ENCODE data around the gene AADACL4. TPM values are rescaled to one million over a fixed set of nuclear protein-coding genes. Genes with fewer than 3 reads are reported as not detected.

AADACL4 gene
- total and polyA plus RNA-seq, 2 experiments from 2014 or later: not detected

DNA sequence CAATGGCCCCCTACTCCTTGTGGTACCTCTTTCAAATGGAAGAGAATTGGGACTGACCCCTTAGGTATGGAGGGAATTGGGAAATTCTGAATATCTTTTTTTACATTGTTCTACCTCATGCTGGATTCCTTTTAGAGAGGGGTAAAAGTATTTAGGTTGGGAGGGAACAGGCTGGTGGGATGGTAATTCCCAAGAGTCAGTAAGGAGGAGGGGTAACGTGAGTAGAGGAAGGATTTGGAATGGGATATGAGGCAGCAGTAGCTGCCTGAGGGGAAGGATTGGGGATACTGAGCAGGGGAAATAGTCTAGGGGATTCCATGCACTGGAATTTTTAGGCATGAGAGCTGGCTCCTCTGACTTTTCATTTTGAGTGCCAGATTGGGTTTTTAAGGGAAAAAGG lies 68.2 kb downstream of the AADACL4 start:
- H3K79me2 ChIP-seq (replicated peaks; ENCODE audit: insufficient read depth): no peaks in the 10 kb centered on the region
- H3K36me3 ChIP-seq (ENCODE audit: insufficient read depth): no peaks in the 10 kb centered on the region
- no peak overlapping the region for H2AFZ ChIP-seq
- H4K20me1 ChIP-seq (replicated peaks; ENCODE audit: insufficient read depth): no peaks in the 10 kb centered on the region
- H3K27ac ChIP-seq (ENCODE audit: low read depth): peak overlapping the region; percentile 96
- H3K27me3 ChIP-seq (ENCODE audit: insufficient read depth): no peaks in the 10 kb centered on the region
- H3K9me3 Mint-ChIP-seq: no peaks in the 10 kb centered on the region
- TF ChIP-seq, protein P1, sequence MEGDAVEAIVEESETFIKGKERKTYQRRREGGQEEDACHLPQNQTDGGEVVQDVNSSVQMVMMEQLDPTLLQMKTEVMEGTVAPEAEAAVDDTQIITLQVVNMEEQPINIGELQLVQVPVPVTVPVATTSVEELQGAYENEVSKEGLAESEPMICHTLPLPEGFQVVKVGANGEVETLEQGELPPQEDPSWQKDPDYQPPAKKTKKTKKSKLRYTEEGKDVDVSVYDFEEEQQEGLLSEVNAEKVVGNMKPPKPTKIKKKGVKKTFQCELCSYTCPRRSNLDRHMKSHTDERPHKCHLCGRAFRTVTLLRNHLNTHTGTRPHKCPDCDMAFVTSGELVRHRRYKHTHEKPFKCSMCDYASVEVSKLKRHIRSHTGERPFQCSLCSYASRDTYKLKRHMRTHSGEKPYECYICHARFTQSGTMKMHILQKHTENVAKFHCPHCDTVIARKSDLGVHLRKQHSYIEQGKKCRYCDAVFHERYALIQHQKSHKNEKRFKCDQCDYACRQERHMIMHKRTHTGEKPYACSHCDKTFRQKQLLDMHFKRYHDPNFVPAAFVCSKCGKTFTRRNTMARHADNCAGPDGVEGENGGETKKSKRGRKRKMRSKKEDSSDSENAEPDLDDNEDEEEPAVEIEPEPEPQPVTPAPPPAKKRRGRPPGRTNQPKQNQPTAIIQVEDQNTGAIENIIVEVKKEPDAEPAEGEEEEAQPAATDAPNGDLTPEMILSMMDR (conservative IDR thresholded peaks at IDR 0.05; ENCODE audit: low read depth in 2 of 2): no peak
- TF ChIP-seq STAT1 (IDR thresholded peaks at IDR 0.05; ENCODE audit: unreplicated experiment) (no peak), ZNF331 (CRISPR knock-in tag; IDR thresholded peaks at IDR 0.05; ENCODE audit: low read depth) (no peak), POLR2AphosphoS5 (IDR thresholded peaks at IDR 0.05; ENCODE audit: low read depth) (no peak), EZH2 (IDR thresholded peaks at IDR 0.05; ENCODE audit: low read depth, unreplicated experiment) (no peak), EZH2phosphoT487 (IDR thresholded peaks at IDR 0.05; ENCODE audit: unreplicated experiment) (no peak), JUNB (IDR thresholded peaks at IDR 0.05; ENCODE audit: unreplicated experiment) (no peak), NANOG (IDR thresholded peaks at IDR 0.05; ENCODE audit: borderline replicate concordance) (no peak), CREB1 (CRISPR knock-in tag; IDR thresholded peaks at IDR 0.05; ENCODE audit: low read depth) (no peak)
- TF ChIP-seq, protein P2, sequence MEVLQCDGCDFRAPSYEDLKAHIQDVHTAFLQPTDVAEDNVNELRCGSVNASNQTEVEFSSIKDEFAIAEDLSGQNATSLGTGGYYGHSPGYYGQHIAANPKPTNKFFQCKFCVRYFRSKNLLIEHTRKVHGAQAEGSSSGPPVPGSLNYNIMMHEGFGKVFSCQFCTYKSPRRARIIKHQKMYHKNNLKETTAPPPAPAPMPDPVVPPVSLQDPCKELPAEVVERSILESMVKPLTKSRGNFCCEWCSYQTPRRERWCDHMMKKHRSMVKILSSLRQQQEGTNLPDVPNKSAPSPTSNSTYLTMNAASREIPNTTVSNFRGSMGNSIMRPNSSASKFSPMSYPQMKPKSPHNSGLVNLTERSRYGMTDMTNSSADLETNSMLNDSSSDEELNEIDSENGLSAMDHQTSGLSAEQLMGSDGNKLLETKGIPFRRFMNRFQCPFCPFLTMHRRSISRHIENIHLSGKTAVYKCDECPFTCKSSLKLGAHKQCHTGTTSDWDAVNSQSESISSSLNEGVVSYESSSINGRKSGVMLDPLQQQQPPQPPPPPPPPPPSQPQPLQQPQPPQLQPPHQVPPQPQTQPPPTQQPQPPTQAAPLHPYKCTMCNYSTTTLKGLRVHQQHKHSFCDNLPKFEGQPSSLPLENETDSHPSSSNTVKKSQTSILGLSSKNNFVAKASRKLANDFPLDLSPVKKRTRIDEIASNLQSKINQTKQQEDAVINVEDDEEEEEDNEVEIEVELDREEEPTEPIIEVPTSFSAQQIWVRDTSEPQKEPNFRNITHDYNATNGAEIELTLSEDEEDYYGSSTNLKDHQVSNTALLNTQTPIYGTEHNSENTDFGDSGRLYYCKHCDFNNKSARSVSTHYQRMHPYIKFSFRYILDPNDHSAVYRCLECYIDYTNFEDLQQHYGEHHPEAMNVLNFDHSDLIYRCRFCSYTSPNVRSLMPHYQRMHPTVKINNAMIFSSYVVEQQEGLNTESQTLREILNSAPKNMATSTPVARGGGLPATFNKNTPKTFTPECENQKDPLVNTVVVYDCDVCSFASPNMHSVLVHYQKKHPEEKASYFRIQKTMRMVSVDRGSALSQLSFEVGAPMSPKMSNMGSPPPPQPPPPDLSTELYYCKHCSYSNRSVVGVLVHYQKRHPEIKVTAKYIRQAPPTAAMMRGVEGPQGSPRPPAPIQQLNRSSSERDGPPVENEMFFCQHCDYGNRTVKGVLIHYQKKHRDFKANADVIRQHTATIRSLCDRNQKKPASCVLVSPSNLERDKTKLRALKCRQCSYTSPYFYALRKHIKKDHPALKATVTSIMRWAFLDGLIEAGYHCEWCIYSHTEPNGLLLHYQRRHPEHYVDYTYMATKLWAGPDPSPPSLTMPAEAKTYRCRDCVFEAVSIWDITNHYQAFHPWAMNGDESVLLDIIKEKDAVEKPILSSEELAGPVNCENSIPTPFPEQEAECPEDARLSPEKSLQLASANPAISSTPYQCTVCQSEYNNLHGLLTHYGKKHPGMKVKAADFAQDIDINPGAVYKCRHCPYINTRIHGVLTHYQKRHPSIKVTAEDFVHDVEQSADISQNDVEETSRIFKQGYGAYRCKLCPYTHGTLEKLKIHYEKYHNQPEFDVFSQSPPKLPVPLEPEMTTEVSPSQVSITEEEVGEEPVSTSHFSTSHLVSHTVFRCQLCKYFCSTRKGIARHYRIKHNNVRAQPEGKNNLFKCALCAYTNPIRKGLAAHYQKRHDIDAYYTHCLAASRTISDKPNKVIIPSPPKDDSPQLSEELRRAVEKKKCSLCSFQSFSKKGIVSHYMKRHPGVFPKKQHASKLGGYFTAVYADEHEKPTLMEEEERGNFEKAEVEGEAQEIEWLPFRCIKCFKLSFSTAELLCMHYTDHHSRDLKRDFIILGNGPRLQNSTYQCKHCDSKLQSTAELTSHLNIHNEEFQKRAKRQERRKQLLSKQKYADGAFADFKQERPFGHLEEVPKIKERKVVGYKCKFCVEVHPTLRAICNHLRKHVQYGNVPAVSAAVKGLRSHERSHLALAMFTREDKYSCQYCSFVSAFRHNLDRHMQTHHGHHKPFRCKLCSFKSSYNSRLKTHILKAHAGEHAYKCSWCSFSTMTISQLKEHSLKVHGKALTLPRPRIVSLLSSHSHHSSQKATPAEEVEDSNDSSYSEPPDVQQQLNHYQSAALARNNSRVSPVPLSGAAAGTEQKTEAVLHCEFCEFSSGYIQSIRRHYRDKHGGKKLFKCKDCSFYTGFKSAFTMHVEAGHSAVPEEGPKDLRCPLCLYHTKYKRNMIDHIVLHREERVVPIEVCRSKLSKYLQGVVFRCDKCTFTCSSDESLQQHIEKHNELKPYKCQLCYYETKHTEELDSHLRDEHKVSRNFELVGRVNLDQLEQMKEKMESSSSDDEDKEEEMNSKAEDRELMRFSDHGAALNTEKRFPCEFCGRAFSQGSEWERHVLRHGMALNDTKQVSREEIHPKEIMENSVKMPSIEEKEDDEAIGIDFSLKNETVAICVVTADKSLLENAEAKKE (CRISPR knock-in tag; IDR thresholded peaks at IDR 0.05): no peak
- TF ChIP-seq, protein P3, sequence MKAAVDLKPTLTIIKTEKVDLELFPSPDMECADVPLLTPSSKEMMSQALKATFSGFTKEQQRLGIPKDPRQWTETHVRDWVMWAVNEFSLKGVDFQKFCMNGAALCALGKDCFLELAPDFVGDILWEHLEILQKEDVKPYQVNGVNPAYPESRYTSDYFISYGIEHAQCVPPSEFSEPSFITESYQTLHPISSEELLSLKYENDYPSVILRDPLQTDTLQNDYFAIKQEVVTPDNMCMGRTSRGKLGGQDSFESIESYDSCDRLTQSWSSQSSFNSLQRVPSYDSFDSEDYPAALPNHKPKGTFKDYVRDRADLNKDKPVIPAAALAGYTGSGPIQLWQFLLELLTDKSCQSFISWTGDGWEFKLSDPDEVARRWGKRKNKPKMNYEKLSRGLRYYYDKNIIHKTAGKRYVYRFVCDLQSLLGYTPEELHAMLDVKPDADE (IDR thresholded peaks at IDR 0.05): no peak
- H3K36me3 Mint-ChIP-seq (ENCODE audit: low read depth): no peaks in the 10 kb centered on the region
- peaks cover 57% of the 10 kb centered on the region for H3K4me1 ChIP-seq (ENCODE audit: insufficient read depth)
- no peak overlapping the region for H3K4me3 ChIP-seq
- no peak; the same call in 2 of the 3 replicates for ATAC-seq
- H3K27ac Mint-ChIP-seq: no peak overlapping the region
- no peak overlapping the region for H3K4me3 Mint-ChIP-seq
- H3K4me1 Mint-ChIP-seq: peaks cover 48% of the 10 kb centered on the region
- peaks cover 6% of the 10 kb centered on the region for H3F3A ChIP-seq (replicated peaks; ENCODE audit: low read depth)
- DNase-seq (ENCODE audit: low spot score): no peak
- peaks cover 9% of the 10 kb centered on the region for H3K27me3 Mint-ChIP-seq (ENCODE audit: insufficient read depth, low read depth, poor library complexity)
- peak overlapping the region; percentile 33; the same call in 1 of the 2 replicates for H3K4me2 ChIP-seq
- H3K9me2 ChIP-seq (ENCODE audit: insufficient read depth): peaks cover 14% of the 10 kb centered on the region

Measured in GM23338 (cell line).